H1 (cell line): Measurements from ENCODE around the gene SLC19A1. TPM values are rescaled to one million over a fixed set of nuclear protein-coding genes. Genes with fewer than 3 reads are reported as not detected.

ENCODE experiments used
- CTCF ChIA-PET: fragments of 300-600 bp; sonication (Branson Sonifier 250); formaldehyde crosslinking; loops from one replicate; lab custom pipeline; 2021; ENCODE audit not compliant: partially characterized antibody; lab: Charles Lee
- POLR2A ChIA-PET: fragments of 300-600 bp; sonication (Branson Sonifier 250); formaldehyde crosslinking; loops from one replicate; lab custom pipeline; 2021; ENCODE audit warnings: inconsistent platforms; ENCODE audit not compliant: partially characterized antibody; lab: Charles Lee
- DNase-seq, 2 experiments: peaks; one replicate each; pipeline versions ENCODE4 v3.0.0 to v3.0.0-alpha.2; 2010 to 2022; ENCODE audit warnings: low spot score in 2 of 2, low read depth in 1 of 2, mixed read lengths in 1 of 2
- FAIRE-seq: peaks from 2 replicates; lab custom pipeline; 2011; peaks lifted over from hg19 to GRCh38; lab: Jason Lieb, UNC
- H2AFZ ChIP-seq: 2 replicates; pipeline ENCODE4 v1.8.1; 2012; ENCODE audit warnings: low read length, inconsistent platforms
- H2AK5ac ChIP-seq: 2 replicates; pipeline ENCODE4 v1.6.1; 2013; ENCODE audit warnings: low read depth, low read length
- H2BK120ac ChIP-seq: replicated peaks from 2 replicates; pipeline ENCODE3; 2013; ENCODE audit warnings: low read depth, low read length, inconsistent platforms
- H2BK12ac ChIP-seq: 2 replicates; pipeline ENCODE4 v1.6.1; 2013; ENCODE audit warnings: low read depth, low read length
- H2BK15ac ChIP-seq: 2 replicates; pipeline ENCODE4 v1.6.1; 2013; ENCODE audit warnings: low read length
- H2BK20ac ChIP-seq: 2 replicates; pipeline ENCODE4 v1.6.1; 2013; ENCODE audit warnings: low read length
- H2BK5ac ChIP-seq: 2 replicates; pipeline ENCODE4 v1.6.1; 2013; ENCODE audit warnings: low read depth, low read length
- H3K14ac ChIP-seq: 2 replicates; pipeline ENCODE4 v1.6.1; 2013; ENCODE audit warnings: inconsistent platforms; ENCODE audit not compliant: insufficient read length
- H3K18ac ChIP-seq: 2 replicates; pipeline ENCODE4 v1.6.1; 2013; ENCODE audit warnings: low read length; ENCODE audit errors: extremely low read depth
- H3K23ac ChIP-seq: 2 replicates; pipeline ENCODE4 v1.6.1; 2013; ENCODE audit warnings: inconsistent platforms; ENCODE audit not compliant: insufficient read length
- H3K23me2 ChIP-seq: 2 replicates; pipeline ENCODE4 v1.6.1; 2013; ENCODE audit warnings: low read depth, low read length
- H3K27ac ChIP-seq: 2 replicates; pipeline ENCODE4 v1.6.1; 2011; ENCODE audit warnings: low read depth, low read length, inconsistent platforms
- H3K27me3 ChIP-seq, 4 experiments: replicated peaks in 1 of 4; 1 replicate in 1 of 4; 2 replicates in 3 of 4; pipeline versions ENCODE4 v1.6.1 to v1.8.1; 2011 to 2013; ENCODE audit warnings: low read length in 3 of 4, mild to moderate bottlenecking in 3 of 4, inconsistent platforms in 2 of 4, mixed read lengths in 2 of 4, moderate library complexity in 1 of 4; ENCODE audit not compliant: control insufficient read depth in 3 of 4, insufficient read depth in 3 of 4; ENCODE audit errors: extremely low read depth in 1 of 4
- H3K36me3 ChIP-seq, 4 experiments: 2 replicates each; pipeline versions ENCODE4 v1.6.1 to v1.8.1; 2011 to 2013; ENCODE audit warnings: mild to moderate bottlenecking in 4 of 4, low read length in 3 of 4, moderate library complexity in 2 of 4, control low read depth in 1 of 4, inconsistent platforms in 1 of 4; ENCODE audit not compliant: insufficient read depth in 4 of 4, control insufficient read depth in 2 of 4
- H3K4ac ChIP-seq: replicated peaks from 2 replicates; pipeline ENCODE3; 2013; ENCODE audit warnings: low read length, low read depth, mixed read lengths, inconsistent platforms; ENCODE audit not compliant: insufficient read length
- H3K4me1 ChIP-seq, 4 experiments: replicated peaks in 1 of 4; 1 replicate in 1 of 4; 2 replicates in 3 of 4; pipeline versions ENCODE4 v1.6.1 to v1.8.1; 2011 to 2013; ENCODE audit warnings: low read length in 3 of 4, inconsistent platforms in 2 of 4, mixed read lengths in 1 of 4; ENCODE audit not compliant: insufficient read depth in 4 of 4, control insufficient read depth in 3 of 4
- H3K4me2 ChIP-seq, 2 experiments: 2 replicates each; pipeline versions ENCODE4 v1.6.1 to v1.8.1; 2011 to 2013; ENCODE audit warnings: low read depth in 2 of 2, low read length in 2 of 2, control low read depth in 1 of 2, inconsistent platforms in 1 of 2, mild to moderate bottlenecking in 1 of 2; ENCODE audit not compliant: insufficient read depth in 1 of 2
- H3K4me3 ChIP-seq, 4 experiments: fragments of 200-600, 300-600 bp in 1 of 4; sonication (generic), shearing (Covaris generic), sonication (Bioruptor Twin) in 1 of 4; 2 replicates each; pipeline versions ENCODE4 v1.5.1 to v1.8.1; 2011 to 2016; ENCODE audit warnings: low read length in 4 of 4, low read depth in 3 of 4, control low read depth in 2 of 4, inconsistent platforms in 2 of 4, mild to moderate bottlenecking in 2 of 4, mixed read lengths in 1 of 4, moderate library complexity in 1 of 4; ENCODE audit not compliant: insufficient read depth in 2 of 4; ENCODE audit errors: extremely low read depth in 1 of 4
- H3K56ac ChIP-seq: replicated peaks from 2 replicates; pipeline ENCODE3; 2013; ENCODE audit warnings: low read depth, mild to moderate bottlenecking, mixed read lengths, low read length, inconsistent platforms; ENCODE audit not compliant: insufficient read length
- H3K79me1 ChIP-seq: 2 replicates; pipeline ENCODE4 v1.6.1; 2013; ENCODE audit warnings: low read depth, low read length, control low read depth
- H3K79me2 ChIP-seq, 2 experiments: 2 replicates each; pipeline versions ENCODE4 v1.6.1 to v1.8.1; 2012 to 2013; ENCODE audit warnings: low read length in 2 of 2, mild to moderate bottlenecking in 2 of 2, inconsistent platforms in 1 of 2; ENCODE audit not compliant: insufficient read depth in 2 of 2, control insufficient read depth in 1 of 2
- H3K9ac ChIP-seq, 4 experiments: replicated peaks in 1 of 4; 1 replicate in 1 of 4; 2 replicates in 3 of 4; pipeline versions ENCODE4 v1.6.1 to v1.8.1; 2011 to 2013; ENCODE audit warnings: low read depth in 3 of 4, low read length in 3 of 4, control low read depth in 2 of 4, mild to moderate bottlenecking in 2 of 4, moderate library complexity in 2 of 4, inconsistent platforms in 1 of 4; ENCODE audit errors: extremely low read depth in 1 of 4
- H3K9me3 ChIP-seq, 2 experiments: 2 replicates each; pipeline versions ENCODE4 v1.6.1 to v1.8.1; 2012 to 2013; ENCODE audit warnings: mild to moderate bottlenecking in 2 of 2, moderate library complexity in 2 of 2, control low read depth in 1 of 2, inconsistent platforms in 1 of 2, low read depth in 1 of 2, low read length in 1 of 2, mixed read lengths in 1 of 2; ENCODE audit not compliant: insufficient read depth in 2 of 2
- H4K20me1 ChIP-seq, 2 experiments: replicated peaks in 1 of 2; 2 replicates each; pipeline versions ENCODE3 to v1.8.1; 2011 to 2013; ENCODE audit warnings: inconsistent platforms in 2 of 2, low read length in 2 of 2, mild to moderate bottlenecking in 1 of 2; ENCODE audit not compliant: insufficient read depth in 2 of 2, control insufficient read depth in 1 of 2
- H4K5ac ChIP-seq: 2 replicates; pipeline ENCODE4 v1.6.1; 2013; ENCODE audit warnings: low read length, low read depth, mixed read lengths, inconsistent platforms; ENCODE audit not compliant: insufficient read length
- H4K8ac ChIP-seq: 2 replicates; pipeline ENCODE4 v1.8.0; 2013; ENCODE audit warnings: mild to moderate bottlenecking, moderate library complexity, low read length, inconsistent platforms; ENCODE audit not compliant: insufficient read depth; ENCODE audit errors: extremely low read depth
- H4K91ac ChIP-seq: replicated peaks from 2 replicates; pipeline ENCODE3; 2013; ENCODE audit warnings: low read length, mixed read lengths, inconsistent platforms; ENCODE audit not compliant: insufficient read length
- ASH2L ChIP-seq: fragments of 200-600, 300-600 bp; sonication (generic); IDR thresholded peaks from one replicate; pipeline ENCODE4 v1.7.1; 2017; ENCODE audit warnings: low read length
- CBX5 ChIP-seq: fragments of 300-800, 300-1000 bp; sonication (generic); IDR thresholded peaks from 2 replicates; pipeline ENCODE4 v1.7.1; 2016; ENCODE audit warnings: antibody characterized with exemption, low read length, low read depth
- CTCF ChIP-seq, 3 experiments: IDR thresholded peaks; 1 replicate in 2 of 3; 2 replicates in 1 of 3; pipeline versions ENCODE4 v1.5.1 to v1.6.1; 2011; ENCODE audit warnings: low read length in 3 of 3, mild to moderate bottlenecking in 3 of 3, inconsistent platforms in 2 of 3, low read depth in 1 of 3, moderate library complexity in 1 of 3; ENCODE audit not compliant: insufficient read depth in 1 of 3; ENCODE audit errors: control extremely low read depth in 1 of 3
- EGR1 ChIP-seq: IDR thresholded peaks from 2 replicates; pipeline ENCODE4 v1.6.1; 2011; ENCODE audit warnings: low read depth, low read length, borderline replicate concordance
- EP300 ChIP-seq, 2 experiments: IDR thresholded peaks; 1 replicate in 1 of 2; 2 replicates in 1 of 2; pipeline ENCODE4 v1.6.1; 2011 to 2012; ENCODE audit warnings: low read depth in 2 of 2, low read length in 2 of 2, mild to moderate bottlenecking in 2 of 2, borderline replicate concordance in 1 of 2, inconsistent platforms in 1 of 2, moderate library complexity in 1 of 2
- KDM5A ChIP-seq: fragments of 200-600 bp; IDR thresholded peaks from 2 replicates; pipeline ENCODE4 v1.7.1; 2012; ENCODE audit warnings: mild to moderate bottlenecking, low read length, inconsistent platforms, mixed read lengths
- NRF1 ChIP-seq: IDR thresholded peaks from 2 replicates; pipeline ENCODE4 v1.6.1; 2011; ENCODE audit warnings: mild to moderate bottlenecking, low read depth, low read length, improper control_type of control experiment
- POLR2A ChIP-seq, 2 experiments: IDR thresholded peaks; 1 replicate in 1 of 2; 2 replicates in 1 of 2; pipeline ENCODE4 v1.6.1; 2011; ENCODE audit warnings: low read depth in 2 of 2, low read length in 2 of 2, mild to moderate bottlenecking in 2 of 2; ENCODE audit errors: control extremely low read depth in 1 of 2
- RFX5 ChIP-seq: IDR thresholded peaks from 2 replicates; pipeline ENCODE4 v1.6.1; 2011; ENCODE audit warnings: low read depth, low read length, improper control_type of control experiment, borderline replicate concordance
- SIRT6 ChIP-seq: IDR thresholded peaks from one replicate; pipeline ENCODE4 v1.7.1; 2012; ENCODE audit warnings: low read length, inconsistent platforms
- YY1 ChIP-seq: IDR thresholded peaks from 2 replicates; pipeline ENCODE4 v1.6.1; 2011; ENCODE audit warnings: low read depth, mild to moderate bottlenecking, low read length
- WGBS, 2 experiments: shearing (Covaris generic) in 1 of 2; methylation state at CpG; one replicate each; pipeline versions ENCODE4 v1.1.6 to v1.1.7; 2013 to 2015; ENCODE audit warnings: low lambda C conversion rate in 2 of 2, mixed read lengths in 2 of 2, inconsistent platforms in 1 of 2, low coverage in 1 of 2, missing lambda C conversion rate in 1 of 2; ENCODE audit not compliant: insufficient replicate concordance in 2 of 2, insufficient coverage in 1 of 2, insufficient read length in 1 of 2; ENCODE audit errors: extremely low coverage in 1 of 2, missing lambda C conversion rate in 1 of 2; 5-methylcytosine and 5-hydroxymethylcytosine counted together
- polyA plus RNA-seq, 7 experiments: library from polyadenylated mRNA; depleted of rRNA in 3 of 7; stranded (reverse) in 5 of 7; unstranded in 2 of 7; fragments of >200 nt in 5 of 7; fragments of 200-250 nt in 2 of 7; gene quantifications; 1 replicate in 5 of 7; 2 replicates in 1 of 7; 4 replicates in 1 of 7; pipeline versions ENCODE4 v1.2.1 to v1.2.3, GENCODE V29; 2011 to 2013; ENCODE audit warnings: missing spikeins in 2 of 7, mixed read lengths in 2 of 7
- total RNA-seq: library from RNA; stranded (reverse); fragmentation: NEBNext Ultra II Directional; extraction: Animal tissue kit (Norgen Biotek cat#: 25700); gene quantifications from 2 replicates; pipeline ENCODE4 v1.2.1, GENCODE V29; 2021

SLC19A1 gene
- total and polyA plus RNA-seq, 2 of the 8 experiments (the other 6 are each of a cell fraction or from before 2014, with no cell fraction given), result 31.6 to 43.8 TPM

- POLR2A ChIA-PET, result interaction anchor here (0.8 to 2.0 kb wide), 2 partner anchors 14 to 17 kb away, joined by 3 to 5 read pairs; no protein-coding TSS in a partner anchor
- WGBS, 2 experiments, result 86% methylated on average over 20 of the region's 25 CpGs; no CpG with 5 or more reads in 1 of the 2 experiments
- no peak overlapping the region for H4K91ac ChIP-seq
These were observed 43.0 kb downstream of the SLC19A1 start for GRCh38 chr21:45499201-45499750.

More at GRCh38 chr21:45499201-45499750, 43.0 kb downstream of the SLC19A1 start:
- Histone ChIP-seq H2AK5ac (no peak overlapping the region), H3K79me1 (no peaks in the 10 kb centered on the region; the same call in 1 of the 2 replicates), H2BK15ac (no peak overlapping the region), H3K56ac (no peak overlapping the region), H3K79me2 (no peaks in the 10 kb centered on the region), H3K4me2 (no peak overlapping the region), H2BK5ac (no peak overlapping the region), H3K4ac (no peak overlapping the region), H3K27me3 (no peaks in the 10 kb centered on the region), H3K9ac (no peak overlapping the region), H2AFZ (no peak overlapping the region), H3K23ac (no peak overlapping the region), H4K20me1 (peaks cover 2 to 8% of the 10 kb centered on the region in 2 experiments), H3K23me2 (peaks cover 11% of the 10 kb centered on the region; the same call in 1 of the 2 replicates), H3K14ac (no peak overlapping the region), H3K9me3 (no peaks in the 10 kb centered on the region), H3K4me1 (no peaks in the 10 kb centered on the region), H2BK12ac (no peak overlapping the region), H2BK20ac (no peak overlapping the region), H3K18ac (no peak overlapping the region), H3K4me3 (no peak overlapping the region), H4K8ac (no peak overlapping the region; the same call in 1 of the 2 replicates), H4K5ac (no peak overlapping the region), H3K27ac (no peak overlapping the region), H3K36me3 (peaks cover 14 to 54% (median 26%) of the 10 kb centered on the region in 4 experiments), H2BK120ac (no peak overlapping the region)
- CTCF ChIA-PET, result no interaction called here
- no peak for TF ChIP-seq RFX5
- no peak for TF ChIP-seq ASH2L
- no peak for TF ChIP-seq SIRT6
- no peak for TF ChIP-seq EP300 (IDR thresholded peaks at IDR 0.05; ENCODE audit: borderline replicate concordance in 1 of 2, low read depth in 2 of 2, low read length in 2 of 2)
- TF ChIP-seq YY1, result no peak
- no peak for TF ChIP-seq EGR1
- TF ChIP-seq CBX5, result no peak
- no peak for TF ChIP-seq NRF1
- no peak for TF ChIP-seq CTCF (IDR thresholded peaks at IDR 0.05; ENCODE audit: control extremely low read depth in 1 of 3, insufficient read depth in 1 of 3, low read depth in 1 of 3, low read length in 3 of 3)
- no peak for TF ChIP-seq KDM5A
- no peak for TF ChIP-seq POLR2A (IDR thresholded peaks at IDR 0.05; ENCODE audit: control extremely low read depth in 1 of 2, low read depth in 2 of 2, low read length in 2 of 2)
- FAIRE-seq (no peak), DNase-seq (no peak)
